ENCODE results near the gene MAPKAP1. TPM values are rescaled to one million over a fixed set of nuclear protein-coding genes. Genes with fewer than 3 reads are reported as not detected.

Gene MAPKAP1
- total RNA-seq, 4 donors from 2014 or later, result 76.5 to 141 (median 87.5) TPM

GRCh38 chr9:125655066-125655633, 51.9 kb downstream of the MAPKAP1 start:
- no peak for ATAC-seq
- TF ChIP-seq EP300 (IDR thresholded peaks at IDR 0.05) (no peak), POLR2A (IDR thresholded peaks at IDR 0.05) (no peak), CTCF (IDR thresholded peaks at IDR 0.05) (no peak), POLR2AphosphoS5 (IDR thresholded peaks at IDR 0.05) (no peak)

GRCh38 chr9:125654121-125654520, 52.9 kb downstream of the MAPKAP1 start:
- Histone ChIP-seq H3K4me1 (peaks cover 0 to 36% (median 0%) of the 10 kb centered on the region in 3 donors), H3K27me3 (no peaks in the 10 kb centered on the region), H3K27ac (no peak overlapping the region), H3K36me3 (no peaks in the 10 kb centered on the region), H3K4me3 (no peak overlapping the region), H3K9me3 (no peaks in the 10 kb centered on the region)
- WGBS, 2 donors (ENCODE audit: low coverage in 1 of 2), result 77 to 78% methylated on average over 2 to 5 of the region's 5 CpGs
- ATAC-seq, result no peak
- TF ChIP-seq EP300 (IDR thresholded peaks at IDR 0.05), result no peak
- no peak for TF ChIP-seq CTCF (IDR thresholded peaks at IDR 0.05)
- no peak for TF ChIP-seq POLR2AphosphoS5 (IDR thresholded peaks at IDR 0.05)
- TF ChIP-seq POLR2A (IDR thresholded peaks at IDR 0.05), result no peak

More at GRCh38 chr9:125655066-125655633, 51.9 kb downstream of the MAPKAP1 start:
- 82 to 83% methylated on average over 4 of the region's 4 CpGs for WGBS, 2 donors (ENCODE audit: low coverage in 1 of 2)
- no peaks in the 10 kb centered on the region for H3K27me3 ChIP-seq
- no peaks in the 10 kb centered on the region for H3K36me3 ChIP-seq
- no peak overlapping the region for H3K27ac ChIP-seq
- no peaks in the 10 kb centered on the region for H3K9me3 ChIP-seq
- no peak overlapping the region for H3K4me3 ChIP-seq
- peaks cover 0 to 28% (median 0%) of the 10 kb centered on the region in 3 donors for H3K4me1 ChIP-seq

GRCh38 chr9:125653325-125653724, 53.7 kb downstream of the MAPKAP1 start:
- no peak for ATAC-seq
- WGBS, 2 donors (ENCODE audit: low coverage in 1 of 2), result 97 to 100% methylated on average over 3 of the region's 3 CpGs
- H3K4me3 ChIP-seq, result no peak overlapping the region
- no peaks in the 10 kb centered on the region for H3K36me3 ChIP-seq
- peaks cover 0 to 37% (median 0%) of the 10 kb centered on the region in 3 donors for H3K4me1 ChIP-seq
- no peak overlapping the region for H3K27ac ChIP-seq
- TF ChIP-seq POLR2AphosphoS5 (IDR thresholded peaks at IDR 0.05), result no peak
- TF ChIP-seq EP300 (IDR thresholded peaks at IDR 0.05), result no peak
- TF ChIP-seq CTCF (IDR thresholded peaks at IDR 0.05), result no peak
- TF ChIP-seq POLR2A (IDR thresholded peaks at IDR 0.05), result no peak
- no peaks in the 10 kb centered on the region for H3K27me3 ChIP-seq
- H3K9me3 ChIP-seq, result no peaks in the 10 kb centered on the region

- no peaks in the 10 kb centered on the region for H3K27me3 ChIP-seq
- no peaks in the 10 kb centered on the region for H3K36me3 ChIP-seq
- H3K27ac ChIP-seq, result no peak overlapping the region
- WGBS, 2 donors (ENCODE audit: low coverage in 1 of 2), result 75 to 77% methylated on average over 6 of the region's 6 CpGs
- ATAC-seq, result no peak
- no peak overlapping the region for H3K4me3 ChIP-seq
- no peaks in the 10 kb centered on the region for H3K9me3 ChIP-seq
- H3K4me1 ChIP-seq, result peaks cover 0 to 42% (median 0%) of the 10 kb centered on the region in 3 donors
- TF ChIP-seq CTCF (IDR thresholded peaks at IDR 0.05) (no peak), POLR2A (IDR thresholded peaks at IDR 0.05) (no peak), POLR2AphosphoS5 (IDR thresholded peaks at IDR 0.05) (no peak), EP300 (IDR thresholded peaks at IDR 0.05) (no peak)
These were observed 54.2 kb downstream of the MAPKAP1 start for GRCh38 chr9:125652759-125653158.

GRCh38 chr9:125652233-125652594, 54.8 kb downstream of the MAPKAP1 start:
- TF ChIP-seq CTCF (IDR thresholded peaks at IDR 0.05) (no peak), POLR2A (IDR thresholded peaks at IDR 0.05) (no peak), EP300 (IDR thresholded peaks at IDR 0.05) (no peak), POLR2AphosphoS5 (IDR thresholded peaks at IDR 0.05) (no peak)
- Histone ChIP-seq H3K27me3 (no peaks in the 10 kb centered on the region), H3K4me3 (no peak overlapping the region), H3K9me3 (no peaks in the 10 kb centered on the region), H3K27ac (no peak overlapping the region), H3K4me1 (peaks cover 0 to 48% (median 0%) of the 10 kb centered on the region in 3 donors), H3K36me3 (no peaks in the 10 kb centered on the region)
- ATAC-seq, result no peak
- 54% methylated on average over 2 of the region's 2 CpGs for WGBS, 2 donors (ENCODE audit: low coverage in 1 of 2)

Measured in gastroesophageal sphincter (tissue), 4 donors.